CD8-positive, alpha-beta memory T cell (primary cell): Measurements from ENCODE around the gene NKX1-1. TPM values are rescaled to one million over a fixed set of nuclear protein-coding genes. Genes with fewer than 3 reads are reported as not detected.
"Not testable (repeated sequence)": the region's sequence is repeated elsewhere in the genome, so short reads cannot be mapped to it uniquely, and the experiment has no call there.

ENCODE experiments used
- CTCF ChIA-PET: fragments of 350-600 bp; sonication (Branson Sonifier 250); formaldehyde crosslinking; loops from one replicate; lab custom pipeline; 2021; ENCODE audit warnings: antibody characterized with exemption; lab: Charles Lee
- POLR2A ChIA-PET: fragments of 350-600 bp; sonication (Branson Sonifier 250); formaldehyde crosslinking; loops from one replicate; lab custom pipeline; 2021; ENCODE audit warnings: antibody characterized with exemption; lab: Charles Lee
- DNase-seq, 5 donors: peaks; one replicate each; pipeline versions ENCODE4 v3.0.0 to v3.0.0-alpha.2; 2020 to 2022; ENCODE audit warnings: mixed read lengths in 1 of 5
- H3K27ac ChIP-seq: one replicate; pipeline ENCODE4 v1.7.0; 2013; ENCODE audit warnings: low read depth, mild to moderate bottlenecking, low read length, moderate library complexity
- H3K27me3 ChIP-seq: 2 replicates; pipeline ENCODE4 v1.7.0; 2013; ENCODE audit warnings: low read length, mild to moderate bottlenecking; ENCODE audit not compliant: insufficient read depth, poor library complexity, severe bottlenecking
- H3K36me3 ChIP-seq: 2 replicates; pipeline ENCODE4 v1.7.0; 2013; ENCODE audit warnings: mild to moderate bottlenecking, low read length, moderate library complexity; ENCODE audit not compliant: insufficient read depth
- H3K4me1 ChIP-seq: 2 replicates; pipeline ENCODE4 v1.7.0; 2013; ENCODE audit warnings: mild to moderate bottlenecking, low read length, moderate library complexity; ENCODE audit not compliant: insufficient read depth
- H3K4me3 ChIP-seq: 2 replicates; pipeline ENCODE4 v1.7.0; 2013; ENCODE audit warnings: mild to moderate bottlenecking, low read length
- H3K9me3 ChIP-seq: 2 replicates; pipeline ENCODE4 v1.7.0; 2013; ENCODE audit warnings: mild to moderate bottlenecking, low read length
- H3K27ac Mint-ChIP-seq, 8 donors: one replicate each; pipeline ENCODE4 v1.8.0; 2020 to 2021; ENCODE audit warnings: mixed read lengths in 8 of 8, mild to moderate bottlenecking in 6 of 8, inconsistent platforms in 3 of 8, moderate library complexity in 3 of 8
- H3K27me3 Mint-ChIP-seq, 2 donors: one replicate each; pipeline ENCODE4 v1.8.0; 2020 to 2021; ENCODE audit warnings: mixed read lengths in 2 of 2, mild to moderate bottlenecking in 1 of 2, moderate library complexity in 1 of 2
- H3K36me3 Mint-ChIP-seq, 3 donors: one replicate each; pipeline ENCODE4 v1.8.0; 2020 to 2021; ENCODE audit warnings: mixed read lengths in 3 of 3, inconsistent platforms in 1 of 3, mild to moderate bottlenecking in 1 of 3
- H3K4me1 Mint-ChIP-seq, 3 donors: one replicate each; pipeline ENCODE4 v1.8.0; 2020 to 2021; ENCODE audit warnings: mixed read lengths in 3 of 3, inconsistent platforms in 1 of 3, mild to moderate bottlenecking in 1 of 3
- H3K4me3 Mint-ChIP-seq, 7 donors: one replicate each; pipeline ENCODE4 v1.8.0; 2020 to 2021; ENCODE audit warnings: mixed read lengths in 7 of 7, mild to moderate bottlenecking in 6 of 7, moderate library complexity in 4 of 7, inconsistent platforms in 2 of 7
- H3K9me3 Mint-ChIP-seq, 5 donors: one replicate each; pipeline ENCODE4 v1.8.0; 2020 to 2022; ENCODE audit warnings: mixed read lengths in 5 of 5, mild to moderate bottlenecking in 3 of 5, moderate library complexity in 2 of 5, inconsistent platforms in 1 of 5
- polyA plus RNA-seq: library from polyadenylated mRNA; unstranded; fragments of 300-500 nt; fragmentation: Illumina TruSeq; gene quantifications from one replicate; pipeline ENCODE4 v1.2.3, GENCODE V29; 2021
- total RNA-seq, 2 experiments: library from RNA; stranded (reverse); gene quantifications; one replicate each; pipeline ENCODE4 v1.2.3, GENCODE V29; 2021

Gene NKX1-1
- total and polyA plus RNA-seq, 3 experiments from 2014 or later: not detected

DNA sequence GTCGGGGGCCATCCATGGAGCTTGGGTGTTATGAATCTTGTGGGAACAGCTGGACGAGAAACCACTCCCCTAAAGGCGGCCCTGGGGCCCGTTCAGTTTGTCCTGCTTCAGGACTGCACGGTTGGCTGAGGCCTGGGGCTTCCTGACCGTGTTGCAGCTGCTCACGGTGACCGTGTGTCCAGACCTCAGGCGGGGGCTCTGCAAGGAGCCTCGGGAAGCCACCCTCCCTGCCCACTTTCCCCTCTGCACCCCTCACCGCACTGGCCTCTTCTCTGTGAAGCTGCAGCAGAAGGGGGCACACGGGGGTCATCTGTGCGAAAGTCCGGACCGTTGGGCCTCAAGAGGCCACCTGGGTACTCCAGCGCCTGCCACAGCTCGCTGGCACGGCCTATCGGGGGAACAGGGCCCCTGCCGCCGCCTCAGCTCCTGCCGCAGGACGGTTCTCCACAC lies 29.8 kb downstream of the NKX1-1 start:
- Histone ChIP-seq H3K27ac (no peak overlapping the region), H3K27me3 (no peaks in the 10 kb centered on the region), H3K4me1 (no peaks in the 10 kb centered on the region), H3K4me3 (no peak overlapping the region), H3K9me3 (no peaks in the 10 kb centered on the region), H3K36me3 (no peaks in the 10 kb centered on the region)
- ChIA-PET POLR2A (no interaction called here), CTCF (interaction anchor here (1.4 kb wide), 1 partner anchor 23 kb away, joined by 4 read pairs; no protein-coding TSS in a partner anchor)
- H3K27me3 Mint-ChIP-seq: no peaks in the 10 kb centered on the region
- H3K27ac Mint-ChIP-seq: no peak overlapping the region
- no peaks in the 10 kb centered on the region for H3K9me3 Mint-ChIP-seq
- DNase-seq: peak in 1 of 5 donors; percentile 43
- H3K36me3 Mint-ChIP-seq: peaks cover 8 to 38% (median 16%) of the 10 kb centered on the region in 3 donors
- no peak overlapping the region for H3K4me3 Mint-ChIP-seq
- peaks cover 0 to under 1% (median 0%) of the 10 kb centered on the region in 3 donors for H3K4me1 Mint-ChIP-seq

DNA sequence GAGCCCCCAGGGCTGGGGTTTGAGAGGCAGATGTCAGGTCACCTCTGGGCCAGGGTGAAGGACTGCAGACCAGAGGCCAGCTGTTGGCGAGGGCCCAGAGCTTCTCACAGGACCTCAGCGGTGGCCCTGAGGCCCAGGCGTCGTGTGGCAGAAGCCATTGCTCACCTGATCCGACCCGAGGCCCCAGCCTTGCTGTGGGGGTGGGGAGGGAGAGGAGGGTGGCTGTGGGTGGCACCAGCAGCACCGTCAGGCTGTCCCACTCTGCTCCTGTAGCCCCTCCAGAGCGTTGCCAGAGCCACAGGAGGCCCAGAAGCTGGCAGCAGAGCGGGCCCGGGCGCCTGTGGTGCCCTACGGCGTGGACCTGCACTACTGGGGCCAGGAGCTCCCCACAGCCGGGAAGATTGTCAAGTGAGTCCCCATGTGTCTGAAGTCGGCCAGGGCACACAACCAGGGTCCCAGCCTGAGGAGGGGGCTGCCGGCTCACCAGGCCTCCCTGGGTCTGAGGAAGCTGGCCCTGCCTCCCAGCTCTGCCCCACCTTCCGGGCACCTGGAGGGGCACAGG lies 30.4 kb downstream of the NKX1-1 start:
- Histone ChIP-seq H3K9me3 (no peaks in the 10 kb centered on the region), H3K27me3 (no peaks in the 10 kb centered on the region), H3K27ac (no peak overlapping the region), H3K4me1 (no peaks in the 10 kb centered on the region), H3K4me3 (no peak overlapping the region), H3K36me3 (no peaks in the 10 kb centered on the region)
- H3K9me3 Mint-ChIP-seq: no peaks in the 10 kb centered on the region
- H3K36me3 Mint-ChIP-seq: peaks cover 8 to 42% (median 19%) of the 10 kb centered on the region in 3 donors
- peak in 1 of 5 donors; percentile 42 for DNase-seq
- no peak overlapping the region for H3K27ac Mint-ChIP-seq
- CTCF ChIA-PET: interaction anchor here (1.4 kb wide), 1 partner anchor 23 kb away, joined by 4 read pairs; no protein-coding TSS in a partner anchor
- POLR2A ChIA-PET: no interaction called here
- no peaks in the 10 kb centered on the region for H3K27me3 Mint-ChIP-seq
- peaks cover 0 to 3% (median 0%) of the 10 kb centered on the region in 3 donors for H3K4me1 Mint-ChIP-seq
- H3K4me3 Mint-ChIP-seq: no peak overlapping the region

DNA sequence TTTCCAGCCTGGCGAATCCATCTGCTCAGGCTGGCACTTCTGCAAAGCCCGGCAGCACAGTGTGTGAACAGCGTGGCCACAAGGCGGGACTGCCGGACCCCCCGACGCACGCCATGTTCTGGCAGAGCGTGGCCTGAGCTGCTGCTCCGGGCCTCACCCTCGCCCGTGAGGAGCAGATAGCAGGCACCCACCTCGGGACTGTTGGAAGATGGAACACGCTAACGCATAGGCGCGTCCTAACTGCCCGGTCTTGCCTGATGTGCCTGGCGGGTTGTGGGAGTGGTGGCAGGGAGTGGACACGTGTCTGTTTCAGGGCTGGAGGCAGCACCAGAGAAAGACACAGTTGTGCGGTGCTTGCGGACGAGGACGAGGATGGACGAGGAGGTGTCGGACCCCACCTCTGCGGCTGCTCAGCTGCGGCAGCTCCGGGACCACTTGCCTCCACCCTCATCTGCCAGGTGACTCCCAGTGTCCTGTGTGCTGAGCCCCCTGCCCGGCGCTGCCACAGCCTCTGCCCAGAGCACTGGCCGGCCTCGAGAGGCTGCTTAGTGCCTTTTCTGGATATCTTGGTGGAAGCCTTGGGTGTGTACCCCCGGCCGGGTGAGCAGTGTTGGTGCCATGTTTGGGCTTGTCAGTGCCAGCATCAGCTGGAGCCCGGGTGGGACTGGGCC lies 31.1 kb downstream of the NKX1-1 start:
- H3K36me3 Mint-ChIP-seq: peaks cover 8 to 42% (median 19%) of the 10 kb centered on the region in 3 donors
- peak in 1 of 5 donors; percentile 27 for DNase-seq
- Histone ChIP-seq H3K27ac (no peak overlapping the region), H3K4me3 (no peak overlapping the region), H3K27me3 (no peaks in the 10 kb centered on the region), H3K9me3 (no peaks in the 10 kb centered on the region), H3K4me1 (no peaks in the 10 kb centered on the region), H3K36me3 (no peaks in the 10 kb centered on the region)
- H3K4me3 Mint-ChIP-seq: no peak overlapping the region
- POLR2A ChIA-PET: no interaction called here
- H3K27me3 Mint-ChIP-seq: no peaks in the 10 kb centered on the region
- CTCF ChIA-PET: interaction anchor here (1.4 kb wide), 1 partner anchor 22 kb away, joined by 4 read pairs; no protein-coding TSS in a partner anchor
- H3K27ac Mint-ChIP-seq: no peak overlapping the region
- H3K9me3 Mint-ChIP-seq: no peaks in the 10 kb centered on the region
- peaks cover 0 to 3% (median 0%) of the 10 kb centered on the region in 3 donors for H3K4me1 Mint-ChIP-seq

DNA sequence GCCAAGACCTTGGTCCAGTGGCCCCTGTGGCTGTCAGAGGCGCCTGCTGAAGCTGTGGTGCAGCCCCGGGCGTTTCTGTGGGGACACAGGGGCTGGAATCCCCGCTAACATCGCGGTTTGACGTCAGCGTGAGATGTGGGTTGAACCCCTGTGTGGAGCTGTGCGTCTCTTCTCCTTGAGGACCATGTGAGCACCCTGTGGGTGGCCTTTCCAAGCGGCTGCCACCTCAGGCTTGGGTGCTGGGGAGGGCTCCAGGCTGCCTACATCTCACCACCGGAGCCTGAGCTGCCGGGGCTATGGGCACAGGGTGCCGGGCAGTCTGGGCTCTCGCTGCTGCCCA lies 31.6 kb downstream of the NKX1-1 start:
- H3K4me3 ChIP-seq: no peak overlapping the region
- no peaks in the 10 kb centered on the region for H3K4me1 ChIP-seq
- Mint-ChIP-seq H3K27ac (no peak overlapping the region), H3K36me3 (peaks cover 8 to 46% (median 19%) of the 10 kb centered on the region in 3 donors), H3K4me1 (peaks cover 0 to 3% (median 0%) of the 10 kb centered on the region in 3 donors), H3K4me3 (no peak overlapping the region), H3K9me3 (no peaks in the 10 kb centered on the region), H3K27me3 (no peaks in the 10 kb centered on the region)
- ChIA-PET CTCF (interaction anchor here (1.4 kb wide), 1 partner anchor 22 kb away, joined by 4 read pairs; no protein-coding TSS in a partner anchor), POLR2A (no interaction called here)
- no peak overlapping the region for H3K27ac ChIP-seq
- no peaks in the 10 kb centered on the region for H3K9me3 ChIP-seq
- H3K27me3 ChIP-seq: no peaks in the 10 kb centered on the region
- H3K36me3 ChIP-seq: no peaks in the 10 kb centered on the region
- DNase-seq: no peak

DNA sequence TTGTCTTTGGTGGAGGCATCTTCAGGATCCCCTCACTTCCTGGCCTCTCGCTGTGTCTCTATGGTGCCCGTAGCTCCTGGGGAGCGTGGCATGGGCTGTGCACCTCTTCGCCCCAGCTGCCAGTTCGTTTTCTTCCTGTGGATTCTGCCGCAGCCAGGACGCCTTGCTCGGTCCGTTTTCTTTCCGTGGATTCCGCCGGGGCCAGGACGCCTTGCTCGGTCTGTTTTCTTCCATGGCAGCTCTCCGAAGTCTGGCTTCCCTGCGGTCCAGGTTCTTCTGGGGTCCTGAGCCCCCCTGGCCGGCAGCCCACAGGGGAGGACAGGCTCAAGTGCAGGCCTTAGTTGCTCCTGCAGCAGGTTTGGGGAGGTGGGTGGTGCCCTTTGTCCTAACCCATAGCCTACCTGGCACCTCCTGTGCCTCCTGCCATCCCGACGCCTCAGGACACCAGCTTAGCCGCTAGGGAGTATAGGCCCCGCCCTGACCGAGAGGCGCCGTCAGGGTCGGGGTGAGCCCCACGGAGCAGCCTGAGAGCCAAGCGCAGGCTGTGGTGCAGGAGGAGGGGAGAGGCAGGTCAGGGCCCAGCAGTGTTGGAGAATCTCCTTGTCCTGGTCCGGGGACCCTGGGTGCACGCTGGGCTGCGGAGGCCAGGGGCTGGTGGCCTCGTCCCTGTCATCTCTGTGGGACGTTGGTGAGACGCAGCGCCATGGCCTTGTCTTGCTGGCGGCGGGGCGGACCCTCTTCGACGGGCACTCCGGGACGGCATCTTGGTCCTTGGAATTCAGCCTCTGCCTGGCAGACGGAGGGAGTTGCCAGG lies 32.1 kb downstream of the NKX1-1 start:
- ChIA-PET POLR2A (no interaction called here), CTCF (no interaction called here)
- H3K4me1 ChIP-seq: no peaks in the 10 kb centered on the region
- H3K27me3 ChIP-seq: no peaks in the 10 kb centered on the region
- H3K27ac Mint-ChIP-seq: peak overlapping the region in 2 of 8 donors; percentile 48 to 63
- no peaks in the 10 kb centered on the region for H3K27me3 Mint-ChIP-seq
- H3K4me1 Mint-ChIP-seq: peaks cover 0 to 3% (median 0%) of the 10 kb centered on the region in 3 donors
- no peak overlapping the region for H3K4me3 Mint-ChIP-seq
- peak in 1 of 5 donors; percentile 39 for DNase-seq
- H3K36me3 ChIP-seq: no peaks in the 10 kb centered on the region
- H3K27ac ChIP-seq: no peak overlapping the region
- peaks cover 8 to 50% (median 19%) of the 10 kb centered on the region in 3 donors for H3K36me3 Mint-ChIP-seq
- no peak overlapping the region for H3K4me3 ChIP-seq
- no peaks in the 10 kb centered on the region for H3K9me3 Mint-ChIP-seq
- H3K9me3 ChIP-seq: no peaks in the 10 kb centered on the region

DNA sequence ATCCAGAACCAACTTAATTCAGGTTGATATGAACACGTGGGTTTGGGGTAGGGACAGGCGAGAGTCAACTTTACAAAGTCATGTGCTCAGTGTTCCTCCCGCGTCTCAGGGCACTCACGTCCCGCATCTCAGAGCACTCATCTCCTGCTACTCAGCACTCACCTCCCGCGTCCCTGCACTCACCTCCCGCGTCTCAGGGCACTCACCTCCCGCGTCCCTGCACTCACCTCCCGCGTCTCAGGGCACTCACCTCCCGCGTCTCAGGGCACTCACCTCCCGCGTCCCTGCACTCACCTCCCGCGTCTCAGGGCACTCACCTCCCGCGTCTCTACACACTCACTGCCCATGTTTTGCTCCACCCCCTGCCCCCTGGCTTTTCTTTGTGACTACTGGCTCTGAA lies 33.7 kb downstream of the NKX1-1 start:
- CTCF ChIA-PET, H3K4me3 ChIP-seq, H3K27me3 Mint-ChIP-seq, H3K9me3 Mint-ChIP-seq, H3K27me3 ChIP-seq, H3K27ac ChIP-seq, H3K4me3 Mint-ChIP-seq, H3K36me3 ChIP-seq, DNase-seq, H3K27ac Mint-ChIP-seq, H3K4me1 Mint-ChIP-seq, H3K9me3 ChIP-seq, POLR2A ChIA-PET, H3K4me1 ChIP-seq: not testable (repeated sequence)
- peaks cover 8 to 56% (median 19%) of the 10 kb centered on the region in 3 donors for H3K36me3 Mint-ChIP-seq

DNA sequence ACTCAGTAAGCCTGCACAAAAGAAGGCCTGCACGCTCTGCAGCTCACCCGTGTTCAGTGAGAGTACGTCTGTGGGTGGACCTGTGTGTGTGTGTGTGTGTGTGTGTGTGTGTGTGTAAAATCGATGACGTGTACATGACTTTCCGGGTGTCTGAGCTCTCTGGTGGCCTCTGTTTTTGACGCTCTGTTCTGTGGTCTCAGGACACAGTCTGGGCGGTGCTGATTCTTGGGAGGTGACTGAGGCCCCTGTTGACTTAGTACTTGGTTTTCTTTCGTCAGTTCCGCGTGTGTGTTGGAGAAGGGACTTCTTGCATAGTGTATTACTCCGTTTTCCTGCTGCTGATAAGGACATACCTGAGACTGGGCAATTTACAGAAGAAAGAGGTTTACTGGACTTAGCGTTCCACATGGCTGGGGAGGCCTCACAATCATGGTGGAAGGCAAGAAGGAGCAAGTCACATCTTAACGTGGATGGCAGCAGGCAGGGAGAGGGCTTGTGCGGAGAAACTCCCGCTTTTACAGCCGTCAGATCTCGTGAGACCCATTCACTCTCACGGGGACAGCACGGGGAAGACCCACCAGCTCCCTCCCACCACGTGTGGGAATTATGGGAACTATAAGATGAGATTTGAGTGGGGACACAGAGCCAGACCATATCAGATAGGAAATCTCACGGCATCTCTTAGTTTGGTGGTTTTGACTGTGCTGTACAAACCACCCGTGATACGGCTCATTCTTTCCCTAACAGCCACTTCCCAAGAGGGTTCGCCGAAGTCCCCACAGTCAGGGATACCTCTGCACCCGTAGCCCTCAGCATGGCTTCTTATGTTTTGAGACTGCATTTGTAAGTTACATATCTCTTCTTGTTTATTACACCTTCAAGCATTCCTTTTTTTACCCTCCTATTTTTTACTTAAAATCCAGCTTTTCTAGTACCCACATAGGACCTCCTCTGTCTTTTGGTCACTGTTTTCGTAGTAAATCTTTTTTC lies 34.8 kb downstream of the NKX1-1 start:
- Mint-ChIP-seq H3K4me1 (peaks cover 0 to 3% (median 0%) of the 10 kb centered on the region in 3 donors), H3K27me3 (no peaks in the 10 kb centered on the region), H3K36me3 (peaks cover 8 to 59% (median 19%) of the 10 kb centered on the region in 3 donors), H3K9me3 (no peaks in the 10 kb centered on the region), H3K4me3 (no peak overlapping the region), H3K27ac (no peak overlapping the region)
- H3K4me1 ChIP-seq: no peaks in the 10 kb centered on the region
- no peaks in the 10 kb centered on the region for H3K27me3 ChIP-seq
- CTCF ChIA-PET: interaction anchor here (0.8 kb wide), 1 partner anchor 15 kb away, joined by 4 read pairs; no protein-coding TSS in a partner anchor
- no peak overlapping the region for H3K27ac ChIP-seq
- no peak overlapping the region for H3K4me3 ChIP-seq
- no peaks in the 10 kb centered on the region for H3K36me3 ChIP-seq
- POLR2A ChIA-PET: no interaction called here
- peak in 1 of 5 donors; percentile 17 for DNase-seq
- no peaks in the 10 kb centered on the region for H3K9me3 ChIP-seq
